Nephron (organoid): Measurements from ENCODE around the gene DNAAF1.
A peak's percentile ranks its signal among the peaks of the same experiment; 100 is the strongest.

Source experiments
- H3K27ac Mint-ChIP-seq, 3 experiments: 2 replicates each; pipeline ENCODE4 v1.8.0; 2020; ENCODE audit warnings: mixed read lengths in 3 of 3, mild to moderate bottlenecking in 2 of 3, moderate library complexity in 1 of 3
- H3K27me3 Mint-ChIP-seq: 2 replicates; pipeline ENCODE4 v1.8.0; 2021; ENCODE audit warnings: low read depth, mild to moderate bottlenecking, moderate library complexity, mixed read lengths
- H3K36me3 Mint-ChIP-seq: 2 replicates; pipeline ENCODE4 v1.8.0; 2020; ENCODE audit warnings: low read depth, mixed read lengths
- H3K4me1 Mint-ChIP-seq: 2 replicates; pipeline ENCODE4 v1.8.0; 2020; ENCODE audit warnings: mixed read lengths
- H3K4me3 Mint-ChIP-seq, 3 experiments: 2 replicates each; pipeline ENCODE4 v1.8.0; 2020; ENCODE audit warnings: mild to moderate bottlenecking in 3 of 3, mixed read lengths in 3 of 3, moderate library complexity in 2 of 3
- H3K9me3 Mint-ChIP-seq: 2 replicates; pipeline ENCODE4 v1.8.0; 2020; ENCODE audit warnings: mixed read lengths
- TF ChIP-seq, protein P1 (sequence below), 3 experiments: fragments of 200-600 bp; sonication (generic); IDR thresholded peaks; one replicate each; pipeline ENCODE4 v1.5.0; 2021; ENCODE audit warnings: antibody characterized with exemption in 3 of 3; ENCODE audit not compliant: unreplicated experiment in 3 of 3

The DNAAF1 gene

DNA sequence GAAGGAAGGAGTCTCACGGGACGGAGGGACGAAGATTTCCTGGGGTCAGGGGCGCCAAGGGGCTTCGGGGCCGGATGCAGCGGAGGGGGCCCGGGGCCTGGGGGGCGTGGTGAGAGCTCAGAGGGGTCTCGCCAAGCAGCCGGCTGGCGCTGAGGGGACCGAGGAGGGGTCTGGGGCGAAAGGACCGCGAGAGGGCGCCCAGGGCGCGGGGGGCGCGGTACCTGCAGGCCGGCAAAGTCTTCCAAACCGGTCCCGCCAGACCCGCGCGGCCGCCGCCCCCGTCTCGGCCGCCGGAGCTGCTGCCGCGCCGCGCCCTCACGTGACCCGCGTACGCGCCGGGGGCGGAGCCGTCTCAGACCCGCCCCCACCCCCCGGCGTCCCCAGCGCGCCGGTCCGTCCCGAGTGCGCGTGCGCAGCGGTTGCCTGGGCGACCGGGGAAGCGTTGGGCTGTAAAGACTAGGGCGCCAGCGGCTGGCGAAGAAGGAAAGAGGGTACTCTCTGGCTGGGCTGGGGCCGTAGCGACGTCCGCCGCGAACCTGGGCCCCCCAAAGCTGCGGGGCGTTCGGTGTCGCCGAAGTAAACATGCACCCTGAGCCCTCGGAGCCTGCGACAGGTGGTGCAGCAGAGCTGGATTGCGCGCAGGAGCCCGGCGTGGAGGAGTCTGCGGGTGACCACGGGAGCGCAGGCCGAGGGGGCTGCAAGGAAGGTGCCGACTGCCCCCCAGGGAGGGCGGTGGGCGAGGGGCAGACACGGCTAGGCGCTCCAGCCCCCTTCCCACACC, at the start of gene DNAAF1, which contains the start of gene HSDL1:
TSS of gene DNAAF1 (plus strand) at position 450 of the 781 bp plus-strand sequence. CDS start at position 583, 133 bp downstream.
TSS of gene HSDL1 (minus strand) at position 319 of the 781 bp plus-strand sequence. CDS start 13,856 bp downstream, outside the sequence.
- Mint-ChIP-seq H3K27me3 (peaks cover 6% of the 10 kb centered on the region), H3K36me3 (peaks cover 14% of the 10 kb centered on the region), H3K9me3 (no peaks in the 10 kb centered on the region)

DNA sequence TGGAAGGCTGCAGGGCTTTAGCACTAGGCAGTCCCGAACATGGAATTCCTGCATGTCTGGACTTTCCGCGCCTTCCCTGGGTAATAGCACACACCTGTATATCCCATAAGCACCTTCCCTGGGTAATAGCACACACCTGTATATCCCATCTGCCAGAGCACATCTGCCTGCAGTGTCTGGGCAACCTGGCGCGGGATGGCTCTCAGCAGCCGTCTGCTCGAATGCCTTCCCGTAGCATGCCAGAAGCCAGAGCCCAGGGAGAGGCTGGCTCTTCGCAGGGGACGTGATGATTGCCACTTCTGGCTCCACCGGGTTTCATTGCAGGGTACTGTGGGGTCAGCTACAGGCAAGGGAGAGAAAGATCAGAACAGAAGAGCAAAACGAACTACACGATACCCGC, 49.6 kb upstream of the DNAAF1 start:
- Mint-ChIP-seq H3K9me3 (no peaks in the 10 kb centered on the region), H3K27ac (peak overlapping the region in 2 of 3 experiments; percentile 31 to 64), H3K4me1 (no peaks in the 10 kb centered on the region), H3K4me3 (no peak overlapping the region), H3K27me3 (no peaks in the 10 kb centered on the region), H3K36me3 (peaks cover 76% of the 10 kb centered on the region)
- TF ChIP-seq, protein P1, sequence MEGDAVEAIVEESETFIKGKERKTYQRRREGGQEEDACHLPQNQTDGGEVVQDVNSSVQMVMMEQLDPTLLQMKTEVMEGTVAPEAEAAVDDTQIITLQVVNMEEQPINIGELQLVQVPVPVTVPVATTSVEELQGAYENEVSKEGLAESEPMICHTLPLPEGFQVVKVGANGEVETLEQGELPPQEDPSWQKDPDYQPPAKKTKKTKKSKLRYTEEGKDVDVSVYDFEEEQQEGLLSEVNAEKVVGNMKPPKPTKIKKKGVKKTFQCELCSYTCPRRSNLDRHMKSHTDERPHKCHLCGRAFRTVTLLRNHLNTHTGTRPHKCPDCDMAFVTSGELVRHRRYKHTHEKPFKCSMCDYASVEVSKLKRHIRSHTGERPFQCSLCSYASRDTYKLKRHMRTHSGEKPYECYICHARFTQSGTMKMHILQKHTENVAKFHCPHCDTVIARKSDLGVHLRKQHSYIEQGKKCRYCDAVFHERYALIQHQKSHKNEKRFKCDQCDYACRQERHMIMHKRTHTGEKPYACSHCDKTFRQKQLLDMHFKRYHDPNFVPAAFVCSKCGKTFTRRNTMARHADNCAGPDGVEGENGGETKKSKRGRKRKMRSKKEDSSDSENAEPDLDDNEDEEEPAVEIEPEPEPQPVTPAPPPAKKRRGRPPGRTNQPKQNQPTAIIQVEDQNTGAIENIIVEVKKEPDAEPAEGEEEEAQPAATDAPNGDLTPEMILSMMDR (IDR thresholded peaks at IDR 0.05; ENCODE audit: unreplicated experiment in 3 of 3): no peak

More for the DNA sequence above, at the start of gene DNAAF1, which contains the start of gene HSDL1:
- Mint-ChIP-seq H3K4me1 (peaks cover 14% of the 10 kb centered on the region), H3K4me3 (peak within 1 kb of the TSS; percentile 97 to 100 (median 98)), H3K27ac (peak within 1 kb of the TSS; percentile 74 to 86 (median 85))
- TF ChIP-seq, protein P1 (IDR thresholded peaks at IDR 0.05; ENCODE audit: unreplicated experiment in 3 of 3): peak in 1 of 3 experiments; percentile 13

DNA sequence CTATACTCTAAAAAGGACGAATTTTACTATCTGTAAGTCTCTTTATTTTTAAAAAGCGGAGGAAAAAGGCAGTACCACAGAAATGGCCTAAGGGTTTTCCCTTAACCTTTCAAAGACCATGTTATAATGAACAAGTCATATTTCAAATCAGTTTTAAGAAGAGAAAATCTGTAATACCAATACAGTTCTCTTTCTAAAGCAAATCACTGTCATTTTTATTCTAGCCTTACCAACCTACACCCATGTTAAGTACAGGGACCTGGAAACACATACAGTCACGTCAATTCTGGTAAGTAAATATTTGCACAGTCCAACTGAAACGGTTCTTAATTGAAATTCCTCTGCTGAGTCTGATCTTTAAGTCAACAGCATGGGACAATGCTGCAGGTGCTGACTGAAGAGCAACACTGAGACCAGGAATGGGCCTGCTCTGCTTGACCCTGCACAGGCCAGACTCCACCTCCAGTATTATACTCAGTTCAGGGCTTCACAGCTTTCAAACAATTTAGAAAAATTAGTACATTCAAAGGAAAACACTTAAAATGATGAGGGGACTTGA, 48.6 kb upstream of the DNAAF1 start:
- TF ChIP-seq, protein P1 (IDR thresholded peaks at IDR 0.05; ENCODE audit: unreplicated experiment in 3 of 3): no peak
- no peaks in the 10 kb centered on the region for H3K4me1 Mint-ChIP-seq
- peak overlapping the region in 1 of 3 experiments; percentile 79 for H3K27ac Mint-ChIP-seq
- no peaks in the 10 kb centered on the region for H3K9me3 Mint-ChIP-seq
- no peak overlapping the region for H3K4me3 Mint-ChIP-seq
- H3K27me3 Mint-ChIP-seq: no peaks in the 10 kb centered on the region
- H3K36me3 Mint-ChIP-seq: peaks cover 69% of the 10 kb centered on the region

DNA sequence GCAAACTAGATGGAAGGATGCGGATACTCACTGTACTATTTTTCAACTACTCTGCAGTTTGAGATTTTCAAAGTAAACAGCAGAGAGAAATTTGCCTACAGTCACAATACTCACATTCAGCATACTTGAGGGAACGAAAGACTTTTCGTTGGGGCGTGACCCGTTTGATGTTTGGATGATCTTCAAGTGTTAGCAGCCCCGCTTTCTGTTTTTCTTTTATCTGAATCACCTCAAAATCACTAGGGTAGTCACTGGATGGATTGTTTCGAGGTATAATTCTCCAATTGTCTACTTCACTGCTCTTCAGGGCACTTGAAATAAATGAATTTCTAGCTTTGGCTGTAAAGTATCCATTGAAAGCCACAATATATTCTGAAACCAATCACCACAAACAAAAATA, 46.2 kb upstream of the DNAAF1 start:
- H3K27me3 Mint-ChIP-seq: no peaks in the 10 kb centered on the region
- no peaks in the 10 kb centered on the region for H3K4me1 Mint-ChIP-seq
- TF ChIP-seq, protein P1 (IDR thresholded peaks at IDR 0.05; ENCODE audit: unreplicated experiment in 3 of 3): no peak
- peak overlapping the region in 1 of 3 experiments; percentile 11 for H3K4me3 Mint-ChIP-seq
- H3K36me3 Mint-ChIP-seq: peaks cover 52% of the 10 kb centered on the region
- no peaks in the 10 kb centered on the region for H3K9me3 Mint-ChIP-seq
- H3K27ac Mint-ChIP-seq: peak overlapping the region in 1 of 3 experiments; percentile 85

DNA sequence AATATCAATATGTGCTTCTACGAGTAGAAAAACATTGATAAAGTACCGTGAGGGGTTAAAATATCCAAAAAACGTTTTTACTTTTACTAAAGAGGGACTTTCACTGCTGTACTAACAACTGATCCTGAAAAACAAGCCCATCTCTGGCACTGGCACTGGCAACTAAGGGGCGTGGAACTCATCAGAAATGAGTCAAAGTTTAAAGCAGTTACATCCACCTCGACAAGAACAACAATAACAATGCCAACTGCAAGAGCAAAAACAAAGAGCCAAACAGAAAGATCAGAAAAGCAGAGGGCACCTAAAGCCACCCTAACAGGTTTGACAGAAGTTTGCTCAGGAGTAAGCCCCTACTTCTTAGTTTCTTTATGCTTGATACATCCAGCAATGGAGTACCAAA, 41.4 kb upstream of the DNAAF1 start:
- TF ChIP-seq, protein P1 (IDR thresholded peaks at IDR 0.05; ENCODE audit: unreplicated experiment in 3 of 3): no peak
- Mint-ChIP-seq H3K27ac (no peak overlapping the region), H3K36me3 (peaks cover 27% of the 10 kb centered on the region), H3K4me1 (peaks cover 10% of the 10 kb centered on the region), H3K27me3 (peaks cover 5% of the 10 kb centered on the region), H3K4me3 (no peak overlapping the region), H3K9me3 (no peaks in the 10 kb centered on the region)
